ENCODE measurements around the gene MYT1. TPM values are rescaled to one million over a fixed set of nuclear protein-coding genes. Genes with fewer than 3 reads are reported as not detected.

MYT1 gene
- total and polyA plus RNA-seq, 2 of the 13 experiments (the other 11 are each of a cell fraction or from before 2014, with no cell fraction given) = 0.58 to 2.5 TPM

DNA sequence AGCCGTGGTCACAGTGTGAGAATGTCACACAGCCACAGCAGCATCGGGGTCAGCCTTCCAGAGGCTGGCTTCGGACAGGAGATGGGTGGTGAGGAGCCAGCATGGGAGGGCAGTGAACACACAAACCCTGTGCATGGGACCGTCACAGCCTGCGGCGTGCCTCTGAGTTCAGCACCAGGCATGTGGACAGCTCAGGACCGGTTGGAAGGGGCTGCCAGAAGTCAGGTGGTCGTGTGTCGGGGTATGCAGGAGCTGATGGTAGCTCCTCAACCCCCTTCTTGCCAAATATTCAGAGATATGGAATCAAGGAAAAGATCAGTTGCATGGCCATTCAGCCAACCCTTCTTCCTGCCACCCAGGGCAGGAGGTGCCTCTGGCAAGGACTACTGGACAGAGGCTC is 28.2 kb downstream of the MYT1 start (continued):
- TF ChIP-seq ZNF646 (CRISPR knock-in tag; IDR thresholded peaks at IDR 0.05) (0 out of 2 replicates have a peak, but pooled peaks have one; percentile 43), MEIS2 (CRISPR knock-in tag; IDR thresholded peaks at IDR 0.05) (no peak), ZSCAN30 (CRISPR knock-in tag; IDR thresholded peaks at IDR 0.05) (no peak), MEF2D (CRISPR knock-in tag; IDR thresholded peaks at IDR 0.05) (peak; percentile 52; the same call in 1 of the 2 replicates), HOXA7 (CRISPR knock-in tag; IDR thresholded peaks at IDR 0.05) (no peak), SATB2 (CRISPR knock-in tag; IDR thresholded peaks at IDR 0.05) (no peak), DDIT3 (CRISPR knock-in tag; IDR thresholded peaks at IDR 0.05) (no peak), FOXO1 (CRISPR knock-in tag; IDR thresholded peaks at IDR 0.05) (0 out of 2 replicates have a peak, but pooled peaks have one; percentile 19), ZNF225 (CRISPR knock-in tag; IDR thresholded peaks at IDR 0.05) (peak; percentile 47; the same call in 1 of the 2 replicates), TAF15 (IDR thresholded peaks at IDR 0.05; ENCODE audit: low read depth, low read length, poor library complexity, severe bottlenecking) (no peak), SMAD3 (CRISPR knock-in tag; IDR thresholded peaks at IDR 0.05) (0 out of 2 replicates have a peak, but pooled peaks have one; percentile 48), MYPOP (CRISPR knock-in tag; IDR thresholded peaks at IDR 0.05) (peak; percentile 32; the same call in 1 of the 2 replicates), IRX3 (CRISPR knock-in tag; IDR thresholded peaks at IDR 0.05; ENCODE audit: borderline replicate concordance, low read depth) (no peak), ZBTB34 (CRISPR knock-in tag; IDR thresholded peaks at IDR 0.05) (0 out of 2 replicates have a peak, but pooled peaks have one; percentile 38), ZNF792 (CRISPR knock-in tag; IDR thresholded peaks at IDR 0.05) (0 out of 2 replicates have a peak, but pooled peaks have one; percentile 49), ZSCAN21 (CRISPR knock-in tag; IDR thresholded peaks at IDR 0.05; ENCODE audit: borderline replicate concordance) (peak; percentile 89), ZBTB20 (CRISPR knock-in tag; IDR thresholded peaks at IDR 0.05; ENCODE audit: borderline replicate concordance, low read depth) (peak; percentile 66; the same call in 1 of the 2 replicates)
- TF ChIP-seq, protein P1, sequence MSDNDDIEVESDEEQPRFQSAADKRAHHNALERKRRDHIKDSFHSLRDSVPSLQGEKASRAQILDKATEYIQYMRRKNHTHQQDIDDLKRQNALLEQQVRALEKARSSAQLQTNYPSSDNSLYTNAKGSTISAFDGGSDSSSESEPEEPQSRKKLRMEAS (IDR thresholded peaks at IDR 0.05) = 0 out of 2 replicates have a peak, but pooled peaks have one; percentile 20
- TF ChIP-seq, protein P2, sequence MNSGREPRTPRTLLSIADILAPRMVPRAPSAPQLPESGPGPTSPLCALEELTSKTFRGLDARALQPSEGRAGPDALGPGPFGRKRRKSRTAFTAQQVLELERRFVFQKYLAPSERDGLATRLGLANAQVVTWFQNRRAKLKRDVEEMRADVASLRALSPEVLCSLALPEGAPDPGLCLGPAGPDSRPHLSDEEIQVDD (CRISPR knock-in tag; IDR thresholded peaks at IDR 0.05; ENCODE audit: borderline replicate concordance) = no peak

All from HepG2 (cell line).